Stimulated activated CD4-positive, alpha-beta T cell treated with anti-CD3 and anti-CD28 coated beads, Interleukin-4, amount 100 ng/mL, for 4 hours (primary cell): ENCODE results near the gene H19.

Source experiments
- DNase-seq, 2 experiments: peaks; one replicate each; pipeline ENCODE4 v3.0.0-alpha.2; 2020

Gene H19

GRCh38 chr11:1997755-1998154 lies at the start of gene H19:
H19 (minus strand) TSS chr11:1997842.
- no peak for DNase-seq

GRCh38 chr11:2041963-2042362 lies 44.3 kb upstream of the H19 start:
- no peak for DNase-seq

GRCh38 chr11:2041153-2041552 lies 43.5 kb upstream of the H19 start:
- DNase-seq, result no peak

- no peak for DNase-seq
These were observed 41.6 kb upstream of the H19 start for GRCh38 chr11:2039198-2039759.

- DNase-seq, result no peak
These were observed 39.3 kb upstream of the H19 start for GRCh38 chr11:2036863-2037486.

GRCh38 chr11:2035382-2035781 lies 37.7 kb upstream of the H19 start:
- DNase-seq, result no peak

GRCh38 chr11:2031058-2031457 lies 33.4 kb upstream of the H19 start:
- DNase-seq, result no peak

GRCh38 chr11:2027708-2028107 lies 30.1 kb upstream of the H19 start:
- DNase-seq, result no peak

- no peak for DNase-seq
These were observed 17.4 kb upstream of the H19 start for GRCh38 chr11:2015025-2015424.

GRCh38 chr11:2012440-2012839 lies 14.8 kb upstream of the H19 start:
- DNase-seq, result no peak

- no peak for DNase-seq
These were observed 6.8 kb upstream of the H19 start for GRCh38 chr11:2004466-2004865.

- no peak for DNase-seq
These were observed 5.2 kb upstream of the H19 start for GRCh38 chr11:2002807-2003206.

- DNase-seq, result no peak
These were observed 4.6 kb upstream of the H19 start for GRCh38 chr11:2002042-2002776.

- DNase-seq, result no peak
These were observed 1.2 kb upstream of the H19 start for GRCh38 chr11:1998861-1999260.

- no peak for DNase-seq
These were observed 648 bp upstream of the H19 start for GRCh38 chr11:1998290-1998689.

GRCh38 chr11:1994121-1994520 lies 3.5 kb downstream of the H19 start:
- DNase-seq, result no peak

- no peak for DNase-seq
These were observed 5.5 kb downstream of the H19 start for GRCh38 chr11:1992111-1992510.

GRCh38 chr11:1990872-1991578 lies 6.6 kb downstream of the H19 start:
- DNase-seq, result no peak

GRCh38 chr11:1989953-1990352 lies 7.7 kb downstream of the H19 start:
- no peak for DNase-seq

- no peak for DNase-seq
These were observed 8.8 kb downstream of the H19 start for GRCh38 chr11:1988667-1989317.

GRCh38 chr11:1988174-1988573 lies 9.5 kb downstream of the H19 start:
- DNase-seq, result no peak

- DNase-seq, result no peak
These were observed 10.6 kb downstream of the H19 start for GRCh38 chr11:1987024-1987423.

GRCh38 chr11:1983601-1983961 lies 14.1 kb downstream of the H19 start:
- no peak for DNase-seq
